Measurements from ENCODE around the gene UFC1. TPM values are rescaled to one million over a fixed set of nuclear protein-coding genes. Genes with fewer than 3 reads are reported as not detected.

UFC1 gene
- total and polyA plus RNA-seq, 2 of the 13 experiments (the other 11 are each of a cell fraction or from before 2014, with no cell fraction given), result 72.8 to 85.2 TPM

GRCh38 chr1:161139766-161140165 is 14.0 kb upstream of the UFC1 start:
- TF ChIP-seq ADNP (CRISPR knock-in tag; IDR thresholded peaks at IDR 0.05) (no peak), CTCF (CRISPR knock-in tag; IDR thresholded peaks at IDR 0.05) (peak; percentile 52), STAG1 (CRISPR knock-in tag; IDR thresholded peaks at IDR 0.05) (peak; percentile 60), CREB1 (IDR thresholded peaks at IDR 0.05) (no peak), CREB1 (CRISPR knock-in tag; IDR thresholded peaks at IDR 0.05) (no peak), KLF15 (CRISPR knock-in tag; IDR thresholded peaks at IDR 0.05; ENCODE audit: borderline replicate concordance) (no peak), NONO (IDR thresholded peaks at IDR 0.05) (no peak), NONO (CRISPR knock-in tag; conservative IDR thresholded peaks at IDR 0.05) (no peak), SMC3 (IDR thresholded peaks at IDR 0.05; ENCODE audit: low read length) (peak; percentile 28; the same call in 1 of the 2 replicates), PLRG1 (conservative IDR thresholded peaks at IDR 0.05) (no peak), THAP11 (CRISPR knock-in tag; IDR thresholded peaks at IDR 0.05) (no peak), RAD21 (CRISPR knock-in tag; IDR thresholded peaks at IDR 0.05) (0 out of 2 replicates have a peak, but pooled peaks have one; percentile 22), RELA (CRISPR knock-in tag; IDR thresholded peaks at IDR 0.05) (no peak)
- DNase-seq (ENCODE audit: low spot score) (peak; percentile 56), ATAC-seq (peak; percentile 54), FAIRE-seq (peak; percentile 28)
- Histone ChIP-seq H3K4me3 (replicated peaks in 1 of 3; ENCODE audit: insufficient read depth in 1 of 3, low read depth in 2 of 3, low read length in 3 of 3) (no peak overlapping the region), H3K9ac (ENCODE audit: insufficient read depth, low read depth, low read length) (no peak overlapping the region), H3K36me3 (replicated peaks in 1 of 2; ENCODE audit: control insufficient read depth in 1 of 2, insufficient read depth in 2 of 2, low read length in 2 of 2) (no peaks in the 10 kb centered on the region), H2AFZ (ENCODE audit: low read length) (no peak overlapping the region), H4K20me1 (ENCODE audit: insufficient read depth, low read length) (no peaks in the 10 kb centered on the region), H3K9me3 (ENCODE audit: low read length) (no peaks in the 10 kb centered on the region), H3K4me1 (ENCODE audit: insufficient read depth, low read length) (no peaks in the 10 kb centered on the region), H3K27ac (ENCODE audit: extremely low read length, insufficient read depth, low read length) (no peak overlapping the region), H3K79me2 (ENCODE audit: insufficient read depth, low read length) (no peaks in the 10 kb centered on the region), H3K4me2 (ENCODE audit: low read depth, low read length) (no peak overlapping the region), H3K27me3 (ENCODE audit: control insufficient read depth in 1 of 2, insufficient read depth in 2 of 2, low read length in 2 of 2) (no peaks in the 10 kb centered on the region)
- BruUV-seq (replicated peaks), result no TSS peak
- intact Hi-C loops (cut with micrococcal nuclease; ENCODE audit: unreplicated experiment) (loop anchor here (1.0 to 10.0 kb wide), 3 partner anchors 43 to 145 kb away; no protein-coding TSS in a partner anchor), in situ Hi-C loops (cut with HindIII; ENCODE audit: extremely low pct_ligation_motif_present, low pct_unique_long_range_greater_than_20kb) (no loop called here)
- CTCF ChIA-PET (ENCODE audit: low intra/inter-chr PET ratio, low total read pairs), result interaction anchor here (0.8 to 1.3 kb wide), 3 partner anchors 42 to 97 kb away, joined by 3 to 8 read pairs (median 4); partner anchors contain the start of gene KLHDC9
- POLR2A ChIA-PET, result interaction anchor here (0.9 kb wide), 1 partner anchor 14 kb away, joined by 4 read pairs; the partner anchor contains the start of gene UFC1
- WGBS (ENCODE audit: low lambda C conversion rate), result 90% methylated on average over 1 of the region's 1 CpG

Measured in HepG2 (cell line).